GDM1 (cell line): ENCODE results near the gene ZACN.

ENCODE experiments used
- DNase-seq: peaks from one replicate; lab custom pipeline; 2025; lab: John Stamatoyannopoulos, UW

The ZACN gene

DNA sequence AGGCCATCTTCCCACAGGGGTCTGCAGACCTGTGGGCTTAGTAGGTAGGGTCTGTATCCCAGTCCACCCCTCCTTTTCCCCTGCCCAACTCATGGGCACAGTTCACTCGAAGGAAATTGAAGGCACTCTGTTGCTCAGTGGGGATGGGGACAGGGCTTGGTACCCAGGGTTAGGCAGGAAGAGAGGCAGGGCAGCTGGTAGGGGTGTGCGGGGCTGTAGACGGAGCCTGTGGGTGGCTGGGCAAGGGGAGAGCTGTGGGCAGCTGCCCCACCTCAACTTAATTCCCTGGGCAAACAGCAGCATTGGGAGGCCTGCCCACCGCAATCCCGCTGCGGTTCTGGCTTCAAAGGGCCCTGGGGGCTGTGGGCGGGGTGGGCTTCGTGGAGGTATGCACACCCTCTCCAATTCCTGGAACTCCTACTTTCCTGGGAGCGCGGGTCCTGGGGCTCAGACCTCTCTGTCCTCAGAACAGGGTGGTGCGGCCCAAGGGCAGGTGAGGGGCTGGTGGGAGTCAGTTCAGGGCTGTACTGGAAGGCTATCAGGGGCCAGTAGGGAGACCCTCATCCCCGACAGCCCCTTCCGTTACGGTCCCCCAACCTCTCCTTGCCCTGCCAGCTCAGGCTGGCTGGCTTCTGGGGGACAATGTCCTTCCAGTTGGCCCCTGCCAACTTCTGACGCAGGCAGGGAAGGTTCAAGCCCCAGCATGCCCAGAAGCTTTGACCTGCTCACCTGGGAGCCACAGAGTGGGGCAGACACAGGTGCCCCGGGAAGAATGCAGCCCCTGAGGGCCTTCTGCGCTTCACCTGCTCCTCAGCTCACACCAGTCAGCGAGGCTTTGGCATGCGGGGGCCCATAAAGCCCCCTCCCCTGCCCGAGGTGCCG is 53.0 kb downstream of the ZACN start:
- no peak for DNase-seq
